HG03280 (cell line): ENCODE results near the gene PHIP.
"Not testable (repeated sequence)": the region's sequence is repeated elsewhere in the genome, so short reads cannot be mapped to it uniquely, and the experiment has no call there.

Experiments used
- ATAC-seq: cut with Tn5 transposase; IDR thresholded peaks from one replicate; pipeline ENCODE4 v1.9.1; 2021; ENCODE audit warnings: mild to moderate bottlenecking, moderate library complexity; ENCODE audit not compliant: unreplicated experiment

PHIP gene

GRCh38 chr6:79078075-79078969 is at the start of gene PHIP:
Gene PHIP, minus strand, starts transcription at chr6:79078254. Its CDS starts 186 bp downstream, at chr6:79078068.
- ATAC-seq, result peak; percentile 61

DNA sequence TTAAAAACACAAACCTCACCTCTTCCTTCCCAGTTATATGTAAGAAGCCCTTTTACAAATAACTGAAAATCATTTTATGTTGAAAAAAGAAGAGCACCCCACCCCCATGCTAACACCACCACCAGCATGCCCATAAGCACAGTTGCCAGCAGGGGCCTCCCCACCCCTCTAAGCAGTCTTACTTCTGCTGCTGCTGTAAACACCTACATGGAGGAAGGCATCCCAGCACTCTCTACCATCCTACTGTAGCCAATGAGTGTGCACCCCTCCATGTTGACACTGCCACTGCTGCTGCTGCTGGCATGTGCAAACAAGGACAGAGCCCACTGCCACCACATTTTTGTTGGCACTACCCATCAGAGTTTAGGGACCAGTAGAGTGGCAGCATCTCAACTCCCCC is 49.6 kb upstream of the PHIP start:
- ATAC-seq, result no peak

- ATAC-seq, result no peak
Observed at GRCh38 chr6:79119217-79119616, 41.2 kb upstream of the PHIP start.

DNA sequence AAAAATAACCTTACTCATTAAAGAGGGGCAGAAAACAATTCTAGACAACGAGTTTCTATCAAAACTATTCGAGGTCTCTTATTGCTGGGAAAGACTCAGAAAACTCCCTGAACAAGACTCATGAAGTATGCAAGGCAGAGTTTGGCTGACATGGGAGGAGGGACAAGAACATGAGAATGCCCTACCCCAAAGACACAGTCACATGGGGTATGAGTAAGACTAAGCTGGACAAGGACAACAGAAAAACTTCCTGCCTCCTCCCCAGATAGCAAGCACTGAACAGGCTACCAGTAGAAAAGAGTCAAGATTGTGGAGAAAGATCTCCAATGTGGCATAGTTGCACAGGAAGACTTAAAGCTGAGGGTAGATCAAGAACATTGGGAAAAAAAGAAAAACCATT is 39.7 kb upstream of the PHIP start:
- no peak for ATAC-seq

GRCh38 chr6:79115553-79116182 is 37.6 kb upstream of the PHIP start:
- ATAC-seq, result no peak

DNA sequence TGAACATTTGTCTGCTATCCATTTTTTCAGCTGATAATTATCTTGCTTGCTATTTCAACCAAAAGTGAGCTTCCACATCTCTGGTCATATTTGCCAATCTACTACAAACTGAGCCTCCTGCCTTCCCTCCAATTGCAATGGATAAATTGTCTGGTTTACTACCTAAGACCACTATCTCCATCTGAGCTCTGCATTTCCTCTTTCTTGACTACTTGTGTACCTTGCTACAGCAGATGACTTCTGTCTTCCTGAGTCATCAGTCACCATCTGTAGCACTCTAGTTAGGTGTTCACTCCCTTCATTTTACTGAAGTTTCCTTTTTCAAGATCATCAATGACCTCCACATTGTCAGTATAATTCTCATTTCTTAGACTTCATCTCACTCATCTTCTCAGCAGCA is 33.5 kb upstream of the PHIP start:
- ATAC-seq, result no peak

DNA sequence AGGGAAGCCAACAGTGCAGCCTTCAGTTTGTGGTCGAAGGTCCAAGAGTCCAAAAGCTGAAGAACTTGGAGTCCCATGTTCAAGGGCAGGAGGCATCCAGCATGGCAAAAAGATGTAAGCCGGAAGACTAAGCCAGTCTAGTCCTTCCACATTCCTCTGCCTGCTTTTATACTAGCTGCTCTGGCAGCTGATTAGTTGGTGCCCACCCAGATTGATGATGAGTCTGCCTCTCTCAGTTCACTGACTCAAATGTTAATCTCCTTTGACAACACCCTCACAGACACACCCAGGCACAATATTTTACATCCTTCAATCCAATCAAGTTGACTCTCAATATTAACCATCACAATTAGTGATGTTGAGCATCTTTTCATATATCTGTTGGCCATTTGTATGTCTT is 23.1 kb upstream of the PHIP start:
- ATAC-seq, result no peak

DNA sequence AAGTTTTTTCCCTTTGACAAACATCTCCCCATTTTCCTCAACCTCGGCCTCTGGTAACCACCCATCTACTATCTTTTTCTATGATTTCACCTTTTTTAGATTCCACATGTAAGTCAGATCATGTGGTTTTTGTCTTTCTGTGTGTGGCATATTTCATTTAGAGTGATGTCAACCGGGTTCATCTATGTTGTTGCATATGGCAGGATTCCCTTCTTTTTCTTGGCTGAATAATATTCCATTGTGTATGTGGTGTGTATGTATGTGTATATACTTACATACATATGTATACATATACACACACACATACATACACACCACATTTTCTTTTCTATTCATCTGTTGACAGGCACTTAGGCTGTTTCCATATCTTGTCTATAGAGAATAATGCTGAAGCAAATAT is 22.2 kb upstream of the PHIP start:
- no peak for ATAC-seq

- ATAC-seq, result no peak
Observed at GRCh38 chr6:79094938-79095337, 16.9 kb upstream of the PHIP start.

DNA sequence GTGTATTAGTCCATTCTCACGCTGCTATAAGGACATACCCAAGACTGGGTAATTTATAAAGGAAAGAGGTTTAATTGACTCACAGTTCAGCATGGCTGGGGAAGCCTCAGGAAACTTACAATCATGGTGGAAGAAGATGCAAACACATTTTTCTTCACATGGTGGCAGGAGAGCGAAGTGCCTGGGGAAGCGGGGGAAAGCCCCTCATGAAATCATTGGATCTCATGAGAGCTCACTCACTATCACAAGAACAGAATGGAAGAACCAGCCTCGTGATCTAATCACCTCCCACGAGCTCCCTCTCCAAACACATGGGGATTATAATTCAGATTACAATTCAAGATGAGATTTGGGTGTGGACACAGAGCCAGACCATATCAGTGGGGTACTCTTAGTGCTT is 13.7 kb upstream of the PHIP start:
- ATAC-seq, result not testable (repeated sequence)

DNA sequence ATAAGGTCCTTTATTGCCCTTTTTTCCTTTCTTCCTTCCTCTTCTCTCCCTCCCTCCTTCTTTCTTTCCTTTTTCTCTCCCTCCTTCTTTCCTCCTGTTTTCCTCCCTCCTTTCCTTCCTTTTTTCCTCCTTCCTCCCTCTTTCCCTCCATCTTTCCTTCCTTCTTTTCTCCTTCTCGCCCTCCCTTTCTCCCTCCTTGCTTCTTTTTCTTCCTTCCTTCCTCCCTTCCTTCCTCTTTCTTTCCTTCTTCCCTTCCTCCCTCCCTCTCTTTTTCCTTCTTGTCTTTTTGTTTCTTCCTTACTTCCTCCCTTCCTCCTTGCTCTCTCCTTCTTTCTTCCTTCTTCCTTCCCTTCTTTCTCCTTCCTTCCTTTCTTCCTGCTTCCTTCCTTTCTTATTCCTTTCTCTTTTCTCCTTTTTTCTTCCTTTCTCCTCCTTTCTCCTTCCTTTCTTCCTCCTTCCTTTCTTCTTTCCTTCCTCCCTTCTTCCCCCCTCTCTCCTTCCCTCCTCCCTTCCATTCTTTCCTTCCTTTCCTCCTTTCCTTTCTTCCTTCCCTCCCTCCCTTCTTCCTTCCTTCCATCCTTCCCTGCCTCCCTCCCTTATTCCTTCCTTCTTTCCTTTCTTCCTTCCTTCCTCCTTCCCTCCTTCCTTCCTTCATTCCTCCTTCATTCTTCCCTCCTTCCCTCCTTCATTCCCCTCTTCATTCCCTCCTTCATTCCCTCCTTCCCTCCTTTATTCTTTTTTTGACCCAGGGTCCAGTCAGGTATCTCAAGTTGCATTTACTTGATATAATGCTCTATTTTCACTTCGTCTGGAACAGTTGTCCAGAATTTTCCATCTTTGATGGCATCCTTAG is 11.7 kb upstream of the PHIP start:
- no peak for ATAC-seq

GRCh38 chr6:79084693-79085092 is 6.6 kb upstream of the PHIP start:
- no peak for ATAC-seq

- no peak for ATAC-seq
Observed at GRCh38 chr6:79082304-79082703, 4.2 kb upstream of the PHIP start.

GRCh38 chr6:79081663-79082062 is 3.6 kb upstream of the PHIP start:
- ATAC-seq, result no peak

GRCh38 chr6:79079561-79080041 is 1.5 kb upstream of the PHIP start:
- no peak for ATAC-seq

DNA sequence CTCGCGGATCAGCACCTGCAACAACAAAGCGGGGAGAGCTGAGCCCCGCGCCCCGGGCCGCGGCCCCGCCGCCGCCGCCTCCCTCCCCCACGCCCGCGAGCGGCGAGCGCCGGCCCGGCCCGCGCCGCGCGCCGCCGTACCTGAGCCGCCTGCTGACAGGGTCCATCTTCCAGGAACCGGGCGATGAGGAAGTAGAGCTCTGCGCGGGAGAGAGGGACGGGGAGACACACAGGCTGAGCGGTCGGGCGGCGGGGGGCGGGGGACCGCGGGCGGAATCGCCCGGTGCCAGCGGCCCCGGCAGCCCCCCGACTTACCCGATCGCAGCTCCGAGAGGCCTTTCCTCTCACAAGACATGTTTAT is 359 bp downstream of the PHIP start:
- ATAC-seq, result peak; percentile 26

- peak; percentile 50 for ATAC-seq
Observed at GRCh38 chr6:79076782-79077641, 1.0 kb downstream of the PHIP start.

DNA sequence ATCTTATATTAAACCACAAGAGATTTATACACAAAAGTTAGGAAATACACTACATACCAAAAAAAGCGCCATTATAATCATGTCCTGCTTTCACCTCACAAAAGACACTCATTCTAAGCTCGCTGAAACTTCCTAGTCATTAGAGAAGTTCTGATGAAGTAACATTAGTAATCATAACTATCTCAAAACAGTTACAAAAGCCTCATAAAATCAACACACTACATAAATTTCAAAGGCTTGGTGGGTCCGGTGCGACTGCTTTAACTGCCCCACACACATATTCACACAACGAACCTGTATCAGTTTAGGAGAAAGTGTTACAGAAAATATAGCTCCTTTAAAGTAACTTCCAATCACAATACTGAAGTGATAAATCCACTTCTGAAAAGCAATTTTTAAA is 1.9 kb downstream of the PHIP start:
- ATAC-seq, result no peak

GRCh38 chr6:79073888-79074287 is 4.2 kb downstream of the PHIP start:
- ATAC-seq, result no peak

- ATAC-seq, result peak; percentile 24
Observed at GRCh38 chr6:79072640-79073181, 5.3 kb downstream of the PHIP start.
